Activated T-helper 1 cell treated with anti-CD3 and anti-CD28 coated beads, Interleukin-12 subunit alpha, Interleukin-12 subunit beta, Interleukin-2, Interleukin-4 antibody, amounts not matched to agents 30 ng/mL and 10 ng/mL and 1 ng/mL, durations not matched to agents 14 hours and 24 hours and 36 hours (primary cell): ENCODE measurements around the gene TUBG2. TPM values are rescaled to one million over a fixed set of nuclear protein-coding genes. Genes with fewer than 3 reads are reported as not detected.
"Not testable (repeated sequence)": the region's sequence is repeated elsewhere in the genome, so short reads cannot be mapped to it uniquely, and the experiment has no call there.

ENCODE experiments used
- DNase-seq: peaks from one replicate; pipeline ENCODE4 v3.0.0; 2021; ENCODE audit warnings: low spot score
- H3K27ac Mint-ChIP-seq: one replicate; pipeline ENCODE4 v1.8.0; 2021; ENCODE audit warnings: mild to moderate bottlenecking, mixed read lengths
- H3K27me3 Mint-ChIP-seq: one replicate; pipeline ENCODE4 v1.8.0; 2022; ENCODE audit warnings: mild to moderate bottlenecking, moderate library complexity, mixed read lengths; ENCODE audit not compliant: insufficient read depth
- H3K36me3 Mint-ChIP-seq: one replicate; pipeline ENCODE4 v1.8.0; 2021; ENCODE audit warnings: low read depth, mixed read lengths
- H3K4me1 Mint-ChIP-seq: one replicate; pipeline ENCODE4 v1.8.0; 2021; ENCODE audit warnings: low read depth, mixed read lengths
- H3K4me3 Mint-ChIP-seq: one replicate; pipeline ENCODE4 v1.8.0; 2021; ENCODE audit warnings: mild to moderate bottlenecking, moderate library complexity, mixed read lengths
- H3K9me3 Mint-ChIP-seq: one replicate; pipeline ENCODE4 v1.8.0; 2021; ENCODE audit warnings: mixed read lengths
- intact Hi-C: fragments of 100-400 bp; cut with micrococcal nuclease; formaldehyde crosslinking; loops from one replicate; pipeline ENCODE4 v1.15.1; 2024
- total RNA-seq: library from RNA; stranded (reverse); gene quantifications from 2 replicates; pipeline ENCODE4 v1.2.3, GENCODE V29; 2022

The TUBG2 gene
- 9.1 and 11.6 TPM in 2 replicates for total RNA-seq

DNA sequence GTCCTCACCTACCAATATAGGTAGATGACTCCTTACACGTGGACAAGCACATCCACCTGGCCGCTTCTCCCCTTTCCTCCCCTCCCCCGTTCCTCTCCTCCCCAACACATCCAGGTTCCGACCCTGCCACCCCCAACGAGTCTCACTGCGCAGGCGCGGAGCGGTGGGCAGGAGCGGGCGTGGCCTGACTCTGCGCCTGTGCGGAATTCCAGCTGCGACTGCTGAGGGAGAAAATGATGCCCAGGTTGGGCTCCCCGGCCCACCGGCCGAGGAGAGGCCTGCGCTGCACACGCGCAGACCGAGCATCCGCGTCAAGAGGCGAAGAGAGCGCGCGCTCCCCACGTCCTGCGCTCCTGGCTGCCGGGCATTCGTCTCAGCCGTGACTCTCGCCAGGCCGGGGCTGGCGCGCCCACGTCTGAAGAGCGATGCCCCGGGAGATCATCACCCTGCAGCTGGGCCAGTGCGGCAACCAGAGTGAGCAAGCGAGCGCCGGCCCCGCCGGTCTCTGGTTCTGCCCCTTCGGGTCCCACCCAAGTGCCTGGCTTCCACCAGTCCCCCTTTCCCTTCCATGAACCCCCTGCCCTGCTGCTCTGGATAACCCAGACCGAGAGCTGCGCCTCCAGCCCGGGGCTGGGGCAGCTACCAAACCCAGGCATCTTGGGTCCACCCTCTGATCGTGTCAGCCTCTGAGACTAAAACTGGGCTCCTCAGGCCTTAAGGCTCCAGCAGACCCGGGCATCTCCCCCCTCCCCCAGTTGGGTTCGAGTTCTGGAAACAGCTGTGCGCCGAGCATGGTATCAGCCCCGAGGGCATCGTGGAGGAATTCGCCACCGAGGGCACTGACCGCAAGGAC, at the start of gene TUBG2:
Gene TUBG2, plus strand, starts transcription at position 206 of the 853 bp plus-strand sequence. Its CDS starts 220 bp downstream, at position 426.
- H3K4me1 Mint-ChIP-seq = peaks cover 26% of the 10 kb centered on the region
- no peaks in the 10 kb centered on the region for H3K9me3 Mint-ChIP-seq
- peak within 1 kb of the TSS; percentile 86 for H3K4me3 Mint-ChIP-seq
- intact Hi-C loops = loop anchor here (1.0 to 2.0 kb wide), 2 partner anchors 19 to 50 kb away; partner anchors contain the start of genes RETREG3 and TUBG1
- peaks cover 8% of the 10 kb centered on the region for H3K27me3 Mint-ChIP-seq
- peaks cover 3% of the 10 kb centered on the region for H3K36me3 Mint-ChIP-seq
- H3K27ac Mint-ChIP-seq = peak within 1 kb of the TSS; percentile 55
- peak; percentile 70 for DNase-seq

DNA sequence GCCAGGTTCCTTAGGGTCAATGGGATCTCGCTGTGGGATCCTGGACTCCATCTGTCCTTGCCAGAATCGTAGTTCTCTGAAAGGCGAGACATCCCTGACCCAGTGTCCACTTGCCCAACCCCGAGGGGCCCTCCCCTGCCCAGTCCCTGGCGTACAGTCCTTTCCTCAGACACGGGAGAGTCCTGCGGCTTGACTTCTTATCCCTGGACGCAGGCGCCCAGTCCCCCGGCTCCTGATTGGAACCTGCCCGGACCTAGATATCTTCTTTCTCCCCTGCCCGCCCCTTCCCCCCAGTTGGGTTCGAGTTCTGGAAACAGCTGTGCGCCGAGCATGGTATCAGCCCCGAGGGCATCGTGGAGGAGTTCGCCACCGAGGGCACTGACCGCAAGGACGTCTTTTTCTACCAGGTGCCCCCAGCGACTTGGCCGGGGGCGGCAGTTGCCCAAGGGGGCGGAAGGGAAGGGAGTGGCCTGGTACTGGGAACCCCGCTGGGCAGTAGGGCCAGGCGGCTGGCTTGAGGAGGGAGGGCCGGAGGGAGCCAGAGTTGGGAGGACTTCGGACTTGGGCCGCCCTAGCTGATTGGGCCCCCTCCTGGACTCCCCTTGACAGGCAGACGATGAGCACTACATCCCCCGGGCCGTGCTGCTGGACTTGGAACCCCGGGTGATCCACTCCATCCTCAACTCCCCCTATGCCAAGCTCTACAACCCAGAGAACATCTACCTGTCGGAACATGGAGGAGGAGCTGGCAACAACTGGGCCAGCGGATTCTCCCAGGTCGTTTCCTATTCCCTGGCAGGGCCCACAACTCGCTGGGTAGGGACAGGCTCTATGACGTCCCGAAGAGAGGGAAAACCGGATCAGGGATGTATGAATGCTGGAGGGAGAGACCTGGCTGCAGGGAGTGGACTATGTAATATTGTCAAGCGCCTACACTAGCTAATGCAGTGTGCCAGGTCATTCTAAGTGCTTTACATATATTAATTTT, 49.0 kb upstream of the TUBG2 start:
- H3K9me3 Mint-ChIP-seq, H3K27me3 Mint-ChIP-seq: not testable (repeated sequence)
- Mint-ChIP-seq H3K4me3 (peak overlapping the region; percentile 100), H3K36me3 (peaks cover 24% of the 10 kb centered on the region), H3K27ac (peak overlapping the region; percentile 94), H3K4me1 (peaks cover 31% of the 10 kb centered on the region)
- DNase-seq = peak; percentile 5
- intact Hi-C loops = loop anchor here (1.0 to 10.0 kb wide), 10 partner anchors 33 to 561 kb away; partner anchors contain the start of genes BECN1, EZH1, IFI35 and NAGLU

DNA sequence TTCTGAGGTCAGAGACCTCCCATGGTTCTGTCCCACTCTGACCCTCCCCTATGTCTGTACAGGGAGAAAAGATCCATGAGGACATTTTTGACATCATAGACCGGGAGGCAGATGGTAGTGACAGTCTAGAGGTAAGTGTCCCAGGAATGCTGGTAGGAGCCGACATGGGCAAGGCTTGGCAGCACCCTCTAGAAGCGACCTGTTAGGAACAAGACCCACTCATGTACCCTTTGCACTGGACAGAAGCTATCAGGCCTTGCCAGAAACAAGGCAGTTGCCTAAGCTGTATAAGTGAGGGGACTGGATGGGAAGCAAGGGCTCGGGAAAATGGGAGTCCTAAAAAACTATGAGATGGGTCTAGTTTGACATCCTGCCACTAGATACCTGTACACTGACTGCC, 47.1 kb upstream of the TUBG2 start:
- DNase-seq = no peak
- H3K4me3 Mint-ChIP-seq = peak overlapping the region; percentile 32
- no peaks in the 10 kb centered on the region for H3K27me3 Mint-ChIP-seq
- H3K36me3 Mint-ChIP-seq = peaks cover 25% of the 10 kb centered on the region
- H3K27ac Mint-ChIP-seq = no peak overlapping the region
- intact Hi-C loops = no loop called here
- H3K4me1 Mint-ChIP-seq = peaks cover 15% of the 10 kb centered on the region
- H3K9me3 Mint-ChIP-seq = no peaks in the 10 kb centered on the region

DNA sequence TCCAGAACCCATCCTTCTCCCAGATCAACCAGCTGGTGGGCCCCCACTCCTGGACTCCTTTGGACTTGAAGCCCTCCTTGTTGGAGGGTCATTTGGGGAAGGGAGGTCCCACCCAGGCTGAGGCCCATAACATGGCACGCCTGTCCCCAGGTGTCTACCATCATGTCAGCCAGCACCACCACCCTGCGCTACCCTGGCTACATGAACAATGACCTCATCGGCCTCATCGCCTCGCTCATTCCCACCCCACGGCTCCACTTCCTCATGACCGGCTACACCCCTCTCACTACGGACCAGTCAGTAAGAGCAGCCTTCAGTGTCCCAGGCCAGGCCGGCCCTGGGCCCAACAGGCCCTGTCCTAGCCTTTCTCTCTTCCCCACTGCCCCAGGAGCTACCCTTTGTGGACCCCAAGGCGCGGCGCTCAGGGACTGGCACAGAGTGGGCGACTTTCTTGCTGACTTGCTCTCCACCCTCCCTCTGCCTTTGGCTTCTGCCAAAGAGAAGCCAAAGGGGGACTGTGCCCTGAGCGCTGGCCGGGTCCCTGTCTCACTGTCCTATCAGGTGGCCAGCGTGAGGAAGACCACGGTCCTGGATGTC, 45.3 kb upstream of the TUBG2 start:
- DNase-seq = no peak
- Mint-ChIP-seq H3K4me3 (no peak overlapping the region), H3K4me1 (peaks cover 12% of the 10 kb centered on the region), H3K9me3 (no peaks in the 10 kb centered on the region), H3K27me3 (no peaks in the 10 kb centered on the region), H3K36me3 (peaks cover 25% of the 10 kb centered on the region), H3K27ac (no peak overlapping the region)
- intact Hi-C loops = no loop called here

DNA sequence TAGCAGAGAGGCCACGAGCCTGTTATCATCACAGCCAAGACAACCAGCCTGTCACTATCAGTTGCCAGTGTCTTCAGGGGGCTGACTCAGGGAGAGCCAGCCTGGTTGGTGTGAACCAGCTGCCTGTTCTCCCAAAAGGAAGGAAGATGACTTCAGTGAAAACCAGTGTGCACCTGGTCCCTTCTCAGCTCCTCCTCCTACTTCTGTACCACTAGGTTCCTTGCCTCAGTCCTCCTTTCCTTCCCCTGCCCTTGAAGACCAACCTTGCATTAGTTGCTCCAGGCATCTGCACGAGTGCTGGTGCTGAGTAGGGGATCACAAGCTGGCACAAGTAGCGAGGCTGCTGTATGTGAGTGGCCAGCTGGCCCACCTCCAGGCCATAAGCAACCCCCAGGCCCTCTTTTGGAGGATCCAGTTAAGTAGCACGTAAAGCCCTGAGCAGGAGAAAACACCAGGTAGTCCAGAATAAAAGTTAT, 41.1 kb upstream of the TUBG2 start:
- Mint-ChIP-seq H3K36me3 (peaks cover 17% of the 10 kb centered on the region), H3K4me3 (no peak overlapping the region), H3K27ac (no peak overlapping the region), H3K4me1 (peaks cover 17% of the 10 kb centered on the region), H3K27me3 (no peaks in the 10 kb centered on the region), H3K9me3 (no peaks in the 10 kb centered on the region)
- intact Hi-C loops = no loop called here
- DNase-seq = no peak

DNA sequence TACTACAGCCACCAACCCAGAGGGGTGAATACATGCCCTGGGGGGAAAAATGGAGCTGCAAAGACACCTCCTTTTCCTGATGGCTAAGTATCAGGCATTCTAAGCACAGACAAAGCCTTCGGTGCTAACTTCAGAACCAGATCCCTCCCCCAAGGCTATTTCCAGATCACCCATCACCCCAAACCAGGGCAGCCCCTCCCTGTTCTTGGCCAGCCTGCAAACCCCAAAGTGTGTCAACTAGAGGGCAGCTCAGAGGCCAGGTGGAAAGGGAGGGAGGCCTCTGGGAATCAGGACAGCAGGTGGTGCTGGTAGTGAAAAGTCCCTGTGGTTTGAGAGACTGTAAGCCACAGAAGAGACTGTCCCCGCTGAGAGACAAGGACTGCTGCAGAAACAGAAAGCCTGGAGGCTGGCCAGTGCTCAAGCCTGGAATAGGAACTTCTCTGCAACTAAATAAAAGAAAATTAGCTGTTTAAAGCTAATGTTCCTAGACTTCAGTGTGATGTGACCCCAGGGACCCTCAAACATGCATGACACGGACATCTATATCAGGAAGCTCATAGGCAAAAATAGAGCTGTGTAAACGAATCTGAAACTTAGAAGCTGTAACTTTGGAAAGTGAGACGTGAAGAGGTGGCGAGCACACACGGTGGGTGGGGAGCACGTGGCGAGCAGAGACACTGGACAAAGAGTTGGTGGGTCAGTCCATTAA, 40.5 kb upstream of the TUBG2 start:
- H3K27ac Mint-ChIP-seq = no peak overlapping the region

DNA sequence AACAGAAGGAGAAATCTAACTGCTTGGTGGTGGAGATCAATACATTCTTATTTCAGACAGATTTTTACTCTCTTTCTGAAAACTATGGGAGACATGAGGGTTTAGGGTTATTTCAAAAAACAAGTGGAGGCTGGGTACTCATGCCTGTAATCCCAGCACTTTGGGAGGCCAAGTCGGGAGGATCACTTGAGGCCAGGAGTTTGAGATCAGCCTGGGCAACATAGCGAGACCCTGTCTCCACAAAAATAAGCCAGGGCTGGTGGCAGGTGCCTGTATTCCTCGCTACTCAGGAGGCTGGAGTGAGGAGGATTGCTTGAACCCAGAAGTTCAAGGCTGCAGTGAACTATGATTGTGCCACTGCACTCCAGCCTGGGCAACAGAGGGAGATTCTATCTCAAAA, 37.1 kb upstream of the TUBG2 start:
- H3K36me3 Mint-ChIP-seq, DNase-seq, H3K9me3 Mint-ChIP-seq, H3K4me3 Mint-ChIP-seq, intact Hi-C loops, H3K27me3 Mint-ChIP-seq, H3K27ac Mint-ChIP-seq: not testable (repeated sequence)
- peaks cover 17% of the 10 kb centered on the region for H3K4me1 Mint-ChIP-seq

More for the DNA sequence above, 40.5 kb upstream of the TUBG2 start:
- Mint-ChIP-seq H3K4me1 (peaks cover 17% of the 10 kb centered on the region), H3K4me3 (no peak overlapping the region), H3K27me3 (no peaks in the 10 kb centered on the region), H3K36me3 (peaks cover 15% of the 10 kb centered on the region), H3K9me3 (no peaks in the 10 kb centered on the region)
- no peak for DNase-seq
- intact Hi-C loops = no loop called here

DNA sequence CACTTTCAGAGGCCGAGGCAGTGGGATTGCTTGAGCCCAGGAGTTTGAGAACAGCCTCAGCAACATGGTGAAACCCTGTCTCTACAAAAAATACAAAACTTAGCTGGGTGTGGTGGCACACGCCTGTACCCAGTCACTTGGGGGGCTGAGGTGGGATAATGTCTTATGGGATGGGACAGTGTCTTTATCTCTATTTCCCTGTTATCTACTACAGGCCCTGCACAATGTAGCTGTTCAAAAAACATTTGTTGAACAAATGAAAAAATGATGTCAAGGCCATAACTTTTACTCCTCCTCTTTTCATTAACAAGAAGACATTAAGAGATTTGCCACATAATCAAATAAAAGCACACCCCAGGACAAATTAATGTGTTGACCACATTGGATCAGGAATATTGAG, 35.8 kb upstream of the TUBG2 start:
- no peak for DNase-seq
- no peaks in the 10 kb centered on the region for H3K9me3 Mint-ChIP-seq
- H3K36me3 Mint-ChIP-seq = no peaks in the 10 kb centered on the region
- intact Hi-C loops = no loop called here
- peaks cover 10% of the 10 kb centered on the region for H3K4me1 Mint-ChIP-seq
- H3K27ac Mint-ChIP-seq = no peak overlapping the region
- no peak overlapping the region for H3K4me3 Mint-ChIP-seq
- no peaks in the 10 kb centered on the region for H3K27me3 Mint-ChIP-seq

DNA sequence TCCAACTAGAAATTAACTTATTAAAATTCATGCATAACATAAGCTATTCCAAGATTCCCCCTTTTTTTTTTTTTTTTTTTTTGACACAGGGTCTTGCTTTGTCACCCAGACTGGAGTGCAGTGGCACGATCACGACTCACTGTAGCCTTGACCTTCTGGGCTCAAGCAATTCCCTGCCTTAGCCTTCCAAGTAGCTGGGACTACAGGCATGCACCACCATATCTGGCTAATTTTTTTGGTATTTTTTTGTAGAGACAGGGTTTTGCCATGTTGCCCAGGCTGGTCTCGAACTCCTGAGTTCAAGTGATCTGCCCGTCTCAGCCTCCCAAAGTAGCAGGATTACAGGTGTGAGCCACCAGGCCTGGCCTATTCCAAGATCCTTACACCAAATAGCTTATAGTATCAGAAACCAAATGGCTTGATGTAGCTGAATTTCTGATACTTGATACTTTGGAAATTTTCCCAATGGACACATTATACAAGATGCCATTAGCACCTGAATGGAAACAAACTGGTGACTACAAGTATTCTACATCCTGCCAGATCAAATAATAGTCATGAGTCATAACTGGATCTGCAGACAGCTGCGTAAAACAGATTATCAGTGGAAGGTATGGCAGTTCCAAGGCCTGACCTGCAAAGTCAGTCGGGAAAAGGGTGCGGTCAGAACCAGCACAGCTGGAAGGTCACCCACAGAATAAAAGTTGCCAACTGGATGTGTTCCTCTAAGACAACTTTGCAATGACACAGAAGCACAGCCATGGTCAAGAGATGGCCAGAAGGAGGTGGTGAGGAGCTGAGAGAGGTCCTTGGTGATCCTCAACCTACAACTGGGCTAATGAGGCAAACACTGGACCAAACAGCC, 35.1 kb upstream of the TUBG2 start:
- no peaks in the 10 kb centered on the region for H3K27me3 Mint-ChIP-seq
- DNase-seq = no peak
- intact Hi-C loops = no loop called here
- no peaks in the 10 kb centered on the region for H3K9me3 Mint-ChIP-seq
- H3K4me3 Mint-ChIP-seq = no peak overlapping the region
- H3K36me3 Mint-ChIP-seq = no peaks in the 10 kb centered on the region
- peaks cover 3% of the 10 kb centered on the region for H3K4me1 Mint-ChIP-seq
- H3K27ac Mint-ChIP-seq = no peak overlapping the region

DNA sequence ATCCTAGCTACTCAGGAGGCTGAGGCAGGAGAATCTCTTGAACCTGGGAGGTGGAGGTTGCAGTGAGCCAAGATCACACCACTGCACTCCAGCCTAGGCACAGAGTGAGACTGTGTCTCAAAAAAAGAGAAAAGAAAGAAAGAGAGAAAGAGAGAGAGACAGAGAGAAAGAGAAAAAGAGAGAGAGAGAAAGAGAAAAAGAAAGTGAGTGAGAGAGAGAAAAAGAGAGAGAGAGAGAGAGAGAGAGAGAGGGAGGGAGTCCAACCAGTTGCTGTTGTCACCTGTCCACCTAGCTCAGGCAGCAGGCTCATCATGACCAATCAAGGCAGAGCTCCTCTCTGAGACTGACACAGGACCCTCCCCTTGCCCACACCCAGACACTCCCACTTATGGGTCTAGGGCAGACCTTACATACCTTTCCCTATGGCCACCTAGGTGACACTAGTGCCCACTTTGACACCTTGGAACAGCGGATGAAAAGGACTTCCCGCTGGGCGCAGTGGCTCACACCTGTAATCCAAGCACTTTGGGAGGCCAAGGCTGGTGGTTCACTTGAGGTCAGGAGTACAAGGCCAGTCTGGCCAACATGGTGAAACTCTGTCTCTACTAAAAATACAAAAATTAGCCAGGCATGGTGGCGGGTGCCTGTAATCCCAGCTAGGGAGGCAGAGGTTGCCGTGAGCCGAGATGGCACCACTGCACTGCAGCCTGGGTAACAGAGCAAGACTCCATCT, 31.9 kb upstream of the TUBG2 start:
- H3K9me3 Mint-ChIP-seq, H3K4me3 Mint-ChIP-seq, H3K27me3 Mint-ChIP-seq, intact Hi-C loops, H3K27ac Mint-ChIP-seq, H3K36me3 Mint-ChIP-seq, H3K4me1 Mint-ChIP-seq, DNase-seq: not testable (repeated sequence)

DNA sequence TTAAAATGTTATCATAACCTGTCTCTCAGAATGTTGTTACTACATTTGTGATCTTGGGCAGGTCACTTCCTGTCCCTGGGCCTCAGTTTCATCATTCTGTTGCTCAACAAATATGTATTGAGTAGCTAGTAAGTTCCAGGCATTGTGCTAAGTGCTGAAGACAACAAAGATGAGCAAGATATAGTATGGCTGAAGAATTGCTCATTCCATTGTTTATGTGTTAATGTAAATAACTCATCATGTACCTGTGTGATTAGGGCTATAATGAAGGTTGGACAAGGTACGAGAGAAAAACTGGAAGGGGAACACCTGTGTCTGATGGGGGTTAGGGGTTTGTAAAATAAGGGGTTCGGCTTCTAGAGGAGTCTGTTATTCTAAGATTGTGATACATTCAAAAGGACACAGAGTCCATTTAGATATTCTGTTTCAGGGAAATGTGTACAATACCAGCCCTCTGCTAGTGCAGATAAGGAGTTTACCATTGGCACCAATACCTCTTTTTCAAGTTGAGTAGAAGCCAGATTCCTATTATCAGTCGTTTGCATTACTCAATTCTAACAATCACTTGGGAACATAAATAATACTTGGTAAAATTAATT, 29.6 kb upstream of the TUBG2 start:
- Mint-ChIP-seq H3K9me3 (no peaks in the 10 kb centered on the region), H3K4me1 (no peaks in the 10 kb centered on the region), H3K36me3 (no peaks in the 10 kb centered on the region), H3K27me3 (peaks cover 1% of the 10 kb centered on the region), H3K4me3 (no peak overlapping the region), H3K27ac (no peak overlapping the region)
- intact Hi-C loops = no loop called here
- no peak for DNase-seq
